ENCODE results near the gene FER. TPM values are rescaled to one million over a fixed set of nuclear protein-coding genes. Genes with fewer than 3 reads are reported as not detected.

FER gene
- total RNA-seq, 1 experiment from 2014 or later = 19.4 TPM

DNA sequence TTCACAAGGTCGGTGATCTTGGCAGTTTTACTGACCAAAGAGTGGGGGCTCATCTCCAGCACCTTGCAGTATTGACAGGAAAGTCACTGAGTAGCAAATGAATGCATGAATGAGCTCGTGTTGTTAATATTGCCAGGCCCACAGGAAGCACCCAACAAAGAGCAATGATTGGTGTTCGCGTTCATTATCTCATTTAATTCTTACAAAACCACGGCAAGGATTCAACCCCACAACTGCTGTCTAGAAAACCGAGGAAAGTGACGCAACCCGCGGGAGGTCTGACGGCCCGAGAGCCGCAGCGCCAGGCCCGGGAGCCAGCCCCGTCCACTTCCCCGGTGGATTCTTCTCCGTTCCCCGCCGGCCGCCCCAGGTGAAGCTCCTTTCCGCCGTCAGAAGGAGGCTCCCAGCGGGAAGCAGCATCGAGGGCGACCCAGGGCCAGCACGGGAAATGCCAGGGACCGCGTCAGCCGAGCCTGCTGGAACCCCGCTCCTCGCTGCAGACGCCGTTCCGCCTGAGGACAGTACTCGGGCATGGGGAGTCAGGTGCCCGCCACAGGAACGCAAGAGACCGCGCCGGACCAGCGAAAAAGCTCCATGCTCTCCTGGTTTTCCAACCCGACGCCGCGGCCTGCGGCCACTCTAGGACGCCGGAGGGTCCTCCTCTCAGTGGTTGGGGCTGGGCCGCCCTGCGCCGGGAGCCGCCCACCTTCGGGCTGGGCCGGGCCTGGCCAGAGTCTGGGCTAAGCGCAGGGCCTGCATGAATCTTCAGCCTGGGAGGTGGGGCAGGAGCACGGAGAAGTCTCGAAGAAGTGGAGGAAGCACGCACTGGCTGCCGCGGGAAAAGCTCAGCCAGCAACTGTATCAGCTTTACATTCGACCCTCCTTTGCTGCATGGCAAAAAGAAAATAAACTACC is 19.8 kb upstream of the FER start:
- Histone ChIP-seq H2AFZ (ENCODE audit: low read length) (peak overlapping the region; percentile 92), H3K79me2 (ENCODE audit: low read length) (no peaks in the 10 kb centered on the region), H3K9me2 (replicated peaks; ENCODE audit: low read length) (no peaks in the 10 kb centered on the region), H3K4me1 (ENCODE audit: insufficient read depth, low read length) (peaks cover 26% of the 10 kb centered on the region), H3K27ac (ENCODE audit: low read length) (peak overlapping the region; percentile 49), H4K20me1 (ENCODE audit: low read length) (no peaks in the 10 kb centered on the region), H3K9ac (ENCODE audit: low read length) (peak overlapping the region; percentile 92), H3K4me2 (ENCODE audit: low read length) (peak overlapping the region; percentile 88), H3K36me3 (ENCODE audit: low read depth, low read length) (no peaks in the 10 kb centered on the region), H3K27me3 (ENCODE audit: low read length) (no peaks in the 10 kb centered on the region), H3K9me3 (ENCODE audit: low read length) (no peaks in the 10 kb centered on the region), H3F3A (ENCODE audit: low read length, unreplicated experiment) (no peaks in the 10 kb centered on the region), H3K4me3 (ENCODE audit: low read length) (peak overlapping the region; percentile 79)
- DNase-seq = peak; percentile 90
- BruUV-seq (replicated peaks) = TSS peak; percentile 93
- intact Hi-C loops (cut with micrococcal nuclease) = loop anchor here (1.0 to 5.0 kb wide), 2 partner anchors 20 to 206 kb away; no protein-coding TSS in a partner anchor
- ATAC-seq = peak; percentile 100
- ChIA-PET CTCF (no interaction called here), POLR2A (ENCODE audit: unreplicated experiment) (interaction anchor here (0.5 to 1.4 kb wide), 3 partner anchors 20 to 690 kb away, joined by 4 to 12 read pairs (median 4); no protein-coding TSS in a partner anchor)
- TF ChIP-seq, protein P1, sequence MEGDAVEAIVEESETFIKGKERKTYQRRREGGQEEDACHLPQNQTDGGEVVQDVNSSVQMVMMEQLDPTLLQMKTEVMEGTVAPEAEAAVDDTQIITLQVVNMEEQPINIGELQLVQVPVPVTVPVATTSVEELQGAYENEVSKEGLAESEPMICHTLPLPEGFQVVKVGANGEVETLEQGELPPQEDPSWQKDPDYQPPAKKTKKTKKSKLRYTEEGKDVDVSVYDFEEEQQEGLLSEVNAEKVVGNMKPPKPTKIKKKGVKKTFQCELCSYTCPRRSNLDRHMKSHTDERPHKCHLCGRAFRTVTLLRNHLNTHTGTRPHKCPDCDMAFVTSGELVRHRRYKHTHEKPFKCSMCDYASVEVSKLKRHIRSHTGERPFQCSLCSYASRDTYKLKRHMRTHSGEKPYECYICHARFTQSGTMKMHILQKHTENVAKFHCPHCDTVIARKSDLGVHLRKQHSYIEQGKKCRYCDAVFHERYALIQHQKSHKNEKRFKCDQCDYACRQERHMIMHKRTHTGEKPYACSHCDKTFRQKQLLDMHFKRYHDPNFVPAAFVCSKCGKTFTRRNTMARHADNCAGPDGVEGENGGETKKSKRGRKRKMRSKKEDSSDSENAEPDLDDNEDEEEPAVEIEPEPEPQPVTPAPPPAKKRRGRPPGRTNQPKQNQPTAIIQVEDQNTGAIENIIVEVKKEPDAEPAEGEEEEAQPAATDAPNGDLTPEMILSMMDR (conservative IDR thresholded peaks at IDR 0.05; ENCODE audit: low read depth, low read length) = no peak
- TF ChIP-seq EZH2phosphoT487 (IDR thresholded peaks at IDR 0.05; ENCODE audit: borderline replicate concordance, low read length) (no peak), EZH2 (IDR thresholded peaks at IDR 0.05; ENCODE audit: low read length, unreplicated experiment) (no peak)

GRCh38 chr5:108728566-108729241 is 19.0 kb upstream of the FER start:
- H3K27me3 ChIP-seq (ENCODE audit: low read length) = no peaks in the 10 kb centered on the region
- peak; percentile 14 for ATAC-seq
- BruUV-seq (replicated peaks) = TSS peak; percentile 87
- no peaks in the 10 kb centered on the region for H3F3A ChIP-seq (ENCODE audit: low read length, unreplicated experiment)
- H3K4me2 ChIP-seq (ENCODE audit: low read length) = peak overlapping the region; percentile 88
- H3K9me2 ChIP-seq (replicated peaks; ENCODE audit: low read length) = no peaks in the 10 kb centered on the region
- no peaks in the 10 kb centered on the region for H4K20me1 ChIP-seq (ENCODE audit: low read length)
- CTCF ChIA-PET = no interaction called here
- peak overlapping the region; percentile 79 for H3K4me3 ChIP-seq (ENCODE audit: low read length)
- H2AFZ ChIP-seq (ENCODE audit: low read length) = peak overlapping the region; percentile 92
- H3K4me1 ChIP-seq (ENCODE audit: insufficient read depth, low read length) = peaks cover 26% of the 10 kb centered on the region
- TF ChIP-seq EZH2phosphoT487 (IDR thresholded peaks at IDR 0.05; ENCODE audit: borderline replicate concordance, low read length) (no peak), EZH2 (IDR thresholded peaks at IDR 0.05; ENCODE audit: low read length, unreplicated experiment) (no peak)
- TF ChIP-seq, protein P1 (conservative IDR thresholded peaks at IDR 0.05; ENCODE audit: low read depth, low read length) = no peak
- H3K79me2 ChIP-seq (ENCODE audit: low read length) = no peaks in the 10 kb centered on the region
- peak overlapping the region; percentile 49; the same call in 1 of the 2 replicates for H3K27ac ChIP-seq (ENCODE audit: low read length)
- intact Hi-C loops (cut with micrococcal nuclease) = loop anchor here (1.0 to 5.0 kb wide), 2 partner anchors 20 to 206 kb away; no protein-coding TSS in a partner anchor
- POLR2A ChIA-PET (ENCODE audit: unreplicated experiment) = interaction anchor here (0.5 to 1.4 kb wide), 3 partner anchors 19 to 689 kb away, joined by 4 to 12 read pairs (median 4); no protein-coding TSS in a partner anchor
- peak overlapping the region; percentile 92 for H3K9ac ChIP-seq (ENCODE audit: low read length)
- no peaks in the 10 kb centered on the region for H3K9me3 ChIP-seq (ENCODE audit: low read length)
- no peaks in the 10 kb centered on the region for H3K36me3 ChIP-seq (ENCODE audit: low read depth, low read length)
- no peak for DNase-seq
